Muscle of leg (tissue), 16 donors: ENCODE data around the gene ADAMTS5. TPM values are rescaled to one million over a fixed set of nuclear protein-coding genes. Genes with fewer than 3 reads are reported as not detected.
A peak's percentile ranks its signal among the peaks of the same experiment; 100 is the strongest.

Source experiments
- DNase-seq: peaks from one replicate; pipeline ENCODE4 v3.0.0; 2013
- H3K27ac ChIP-seq: one replicate; pipeline ENCODE4 v1.5.1; 2013; ENCODE audit warnings: mild to moderate bottlenecking, low read length, control low read depth
- H3K27me3 ChIP-seq: one replicate; pipeline ENCODE4 v1.6.1; 2013; ENCODE audit warnings: low read length; ENCODE audit not compliant: control insufficient read depth, insufficient read depth
- H3K36me3 ChIP-seq: one replicate; pipeline ENCODE4 v1.6.1; 2013; ENCODE audit warnings: low read length; ENCODE audit not compliant: control insufficient read depth, insufficient read depth
- H3K4me1 ChIP-seq: one replicate; pipeline ENCODE4 v1.6.1; 2013; ENCODE audit warnings: low read length; ENCODE audit not compliant: control insufficient read depth, insufficient read depth
- H3K4me3 ChIP-seq: one replicate; pipeline ENCODE4 v1.5.1; 2013; ENCODE audit warnings: low read length, control low read depth
- H3K9me3 ChIP-seq: replicated peaks from 2 replicates; pipeline ENCODE4 v1.6.1; 2013; ENCODE audit warnings: low read depth, low read length; ENCODE audit not compliant: control insufficient read depth
- WGBS: methylation state at CpG from one replicate; pipeline ENCODE4 v1.1.5; 2013; ENCODE audit warnings: missing lambda C conversion rate; ENCODE audit not compliant: insufficient coverage; 5-methylcytosine and 5-hydroxymethylcytosine counted together
- long read RNA-seq, 11 donors: transcript quantifications; one replicate each; lab custom pipeline, GENCODE V29; 2026
- polyA plus RNA-seq, 8 donors: library from polyadenylated mRNA; unstranded; fragments of 120-200 nt; gene quantifications; one replicate each; pipeline versions ENCODE4 v1.2.1 to v1.2.3, GENCODE V29; 2013; ENCODE audit warnings: inconsistent platforms in 1 of 8, low replicate concordance in 1 of 8; ENCODE audit not compliant: insufficient read length in 8 of 8, insufficient read depth in 1 of 8
- total RNA-seq: library from RNA; stranded (reverse); fragments of 120-200 nt; gene quantifications from one replicate; pipeline ENCODE4 v1.2.4, GENCODE V29; 2013

Gene ADAMTS5
- total RNA-seq (13.0 TPM), polyA plus RNA-seq (10 to 100 TPM in 6 of 8 donors, 1 to 10 TPM in 2; 9.4 to 21.3 (median 13.4) TPM)
- long read RNA-seq, donor 1, full-length matches to known transcripts, result 1 of 1 reads
- long read RNA-seq, donor 1, partial matches to known transcripts, result 0 of 1 reads
- long read RNA-seq, donor 1, other reads (novel, unspliced or antisense), result 0 of 1 reads
- long read RNA-seq, donor 2, result 0 reads
- long read RNA-seq, donor 3, full-length matches to known transcripts, result 2 of 2 reads
- long read RNA-seq, donor 3, partial matches to known transcripts, result 0 of 2 reads
- long read RNA-seq, donor 3, other reads (novel, unspliced or antisense), result 0 of 2 reads
- long read RNA-seq, donor 4, full-length matches to known transcripts, result 2 of 2 reads
- long read RNA-seq, donor 4, partial matches to known transcripts, result 0 of 2 reads
- long read RNA-seq, donor 4, other reads (novel, unspliced or antisense), result 0 of 2 reads
- long read RNA-seq, donor 5, full-length matches to known transcripts, result 1 of 1 reads
- long read RNA-seq, donor 5, partial matches to known transcripts, result 0 of 1 reads
- long read RNA-seq, donor 5, other reads (novel, unspliced or antisense), result 0 of 1 reads
- long read RNA-seq, donor 6, full-length matches to known transcripts, result 1 of 7 reads
- long read RNA-seq, donor 6, partial matches to known transcripts, result 6 of 7 reads
- long read RNA-seq, donor 6, other reads (novel, unspliced or antisense), result 0 of 7 reads
- long read RNA-seq, donor 7, full-length matches to known transcripts, result 2 of 2 reads
- long read RNA-seq, donor 7, partial matches to known transcripts, result 0 of 2 reads
- long read RNA-seq, donor 7, other reads (novel, unspliced or antisense), result 0 of 2 reads
- long read RNA-seq, donor 8, full-length matches to known transcripts, result 3 of 8 reads
- long read RNA-seq, donor 8, partial matches to known transcripts, result 5 of 8 reads
- long read RNA-seq, donor 8, other reads (novel, unspliced or antisense), result 0 of 8 reads
- long read RNA-seq, donor 9, full-length matches to known transcripts, result 1 of 1 reads
- long read RNA-seq, donor 9, partial matches to known transcripts, result 0 of 1 reads
- long read RNA-seq, donor 9, other reads (novel, unspliced or antisense), result 0 of 1 reads
- long read RNA-seq, donor 10, full-length matches to known transcripts, result 4 of 4 reads
- long read RNA-seq, donor 10, partial matches to known transcripts, result 0 of 4 reads
- long read RNA-seq, donor 10, other reads (novel, unspliced or antisense), result 0 of 4 reads
- long read RNA-seq, donor 11, full-length matches to known transcripts, result 2 of 2 reads
- long read RNA-seq, donor 11, partial matches to known transcripts, result 0 of 2 reads
- long read RNA-seq, donor 11, other reads (novel, unspliced or antisense), result 0 of 2 reads

DNA sequence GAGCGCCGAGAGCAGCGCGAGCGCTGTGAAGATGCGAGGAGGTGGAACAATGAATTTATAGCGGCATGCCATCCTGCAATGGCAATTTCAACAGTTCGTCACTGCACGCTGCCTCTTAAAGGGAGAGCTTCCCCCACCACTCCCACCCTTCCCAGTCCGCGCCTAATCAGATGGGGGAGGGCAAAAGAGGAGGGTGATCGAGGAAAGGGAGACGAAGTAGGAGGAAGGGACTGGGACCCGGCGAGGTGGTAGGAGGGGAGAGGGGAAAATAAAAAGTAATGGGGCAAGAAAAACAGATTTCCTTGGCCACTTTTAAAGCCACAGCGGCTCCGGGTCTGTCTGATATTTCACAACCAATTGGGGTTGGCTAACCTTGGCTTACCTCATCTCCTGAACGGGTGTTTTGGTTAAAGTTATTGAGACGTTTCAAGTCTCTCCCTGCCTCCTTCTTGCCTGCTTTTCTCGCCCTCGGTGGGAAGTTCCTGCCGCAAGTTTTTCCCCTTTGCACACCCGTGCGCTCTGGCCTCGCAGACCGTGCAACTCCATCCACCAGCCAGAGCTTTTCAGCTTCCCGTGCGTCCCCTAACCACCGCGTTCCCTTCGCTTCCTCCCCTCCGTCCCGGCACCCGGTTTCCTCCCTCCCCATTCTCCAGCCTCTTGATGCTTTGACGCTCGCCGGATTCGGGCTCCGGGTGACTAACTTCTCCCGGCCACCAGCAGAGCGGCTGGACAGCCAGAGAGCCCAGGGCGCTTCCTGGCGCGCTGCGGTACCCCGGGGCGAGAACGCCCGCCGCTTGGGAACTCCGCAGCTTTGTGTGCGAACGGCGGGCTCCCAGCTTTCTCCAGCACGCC lies at the start of gene ADAMTS5:
TSS of gene ADAMTS5 (minus strand) at position 27 of the 852 bp plus-strand sequence. CDS start 697 bp downstream, outside the sequence.
- Histone ChIP-seq H3K36me3 (no peaks in the 10 kb centered on the region), H3K4me3 (peak within 1 kb of the TSS; percentile 89), H3K9me3 (no peaks in the 10 kb centered on the region), H3K4me1 (peaks cover 8% of the 10 kb centered on the region), H3K27ac (peak within 1 kb of the TSS; percentile 96), H3K27me3 (peaks cover 20% of the 10 kb centered on the region)
- DNase-seq, result peak; percentile 93
- under 1% methylated on average over 42 of the region's 55 CpGs for WGBS

DNA sequence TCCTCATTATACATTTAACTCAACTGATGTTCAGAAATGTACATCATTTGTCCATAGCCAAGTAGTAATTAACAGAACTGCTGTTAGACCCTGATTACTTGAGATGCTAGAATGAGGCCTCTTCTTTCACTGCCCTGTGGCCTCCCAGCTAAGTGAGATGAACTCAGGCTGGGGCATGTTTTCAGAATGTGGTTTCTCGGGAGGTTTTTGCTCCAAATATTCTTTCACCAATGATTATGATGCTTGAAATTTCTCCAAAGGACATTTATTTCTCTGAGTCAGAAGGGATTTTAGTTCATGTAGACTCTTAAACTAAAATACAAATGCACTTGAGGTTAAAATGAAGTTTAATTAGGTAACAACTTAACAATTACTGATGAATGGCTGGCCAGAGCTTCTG lies 34.6 kb upstream of the ADAMTS5 start:
- no peak overlapping the region for H3K27ac ChIP-seq
- H3K4me3 ChIP-seq, result no peak overlapping the region
- H3K27me3 ChIP-seq, result no peaks in the 10 kb centered on the region
- WGBS, result no CpG with 5 or more reads among the region's 1 CpG
- H3K36me3 ChIP-seq, result no peaks in the 10 kb centered on the region
- no peaks in the 10 kb centered on the region for H3K9me3 ChIP-seq
- DNase-seq, result no peak
- H3K4me1 ChIP-seq, result no peaks in the 10 kb centered on the region

DNA sequence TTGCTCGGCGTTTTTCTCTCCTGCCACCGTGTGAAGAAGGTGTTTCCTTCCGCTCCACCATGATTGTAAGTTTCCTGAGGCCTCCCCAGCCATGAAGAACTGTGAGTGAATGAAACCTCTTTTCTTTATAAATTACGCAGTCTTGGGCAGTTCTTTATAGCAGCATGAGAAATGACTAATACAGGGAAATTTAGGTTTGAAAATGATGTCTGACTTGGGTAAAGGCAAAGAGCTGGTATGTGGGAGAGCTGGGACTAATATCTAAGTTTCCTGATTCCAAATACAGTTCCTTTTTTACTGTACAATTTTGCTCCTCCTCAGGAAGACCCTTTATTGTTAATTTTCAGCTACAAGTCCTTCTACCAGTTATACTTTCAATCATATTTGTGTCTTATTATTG lies 16.7 kb upstream of the ADAMTS5 start:
- Histone ChIP-seq H3K27ac (no peak overlapping the region), H3K4me3 (no peak overlapping the region), H3K9me3 (no peaks in the 10 kb centered on the region), H3K27me3 (no peaks in the 10 kb centered on the region), H3K4me1 (no peaks in the 10 kb centered on the region), H3K36me3 (no peaks in the 10 kb centered on the region)
- DNase-seq, result no peak
- WGBS, result 100% methylated on average over 1 of the region's 5 CpGs

DNA sequence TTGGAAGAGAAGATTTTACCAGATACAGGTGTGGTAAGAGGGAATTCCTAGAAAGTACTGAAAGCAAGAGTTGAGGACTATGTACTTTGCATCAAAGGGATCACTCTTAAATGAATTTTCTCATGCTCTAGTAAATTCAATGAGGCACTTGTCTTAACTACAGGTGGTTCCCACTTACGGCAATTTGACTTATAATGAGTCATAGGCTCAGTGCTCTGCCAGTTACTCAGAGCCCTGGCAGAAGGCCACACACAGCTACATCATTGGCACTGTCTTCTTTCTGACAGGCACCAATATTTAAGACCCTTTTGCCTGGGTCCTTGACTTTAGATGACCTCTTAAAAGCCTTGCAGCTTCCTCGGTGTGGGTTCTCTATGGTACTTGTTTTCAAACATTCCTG lies 15.9 kb upstream of the ADAMTS5 start:
- 100% methylated on average over 1 of the region's 2 CpGs for WGBS
- Histone ChIP-seq H3K27me3 (no peaks in the 10 kb centered on the region), H3K27ac (no peak overlapping the region), H3K4me1 (no peaks in the 10 kb centered on the region), H3K4me3 (no peak overlapping the region), H3K36me3 (no peaks in the 10 kb centered on the region), H3K9me3 (no peaks in the 10 kb centered on the region)
- no peak for DNase-seq

DNA sequence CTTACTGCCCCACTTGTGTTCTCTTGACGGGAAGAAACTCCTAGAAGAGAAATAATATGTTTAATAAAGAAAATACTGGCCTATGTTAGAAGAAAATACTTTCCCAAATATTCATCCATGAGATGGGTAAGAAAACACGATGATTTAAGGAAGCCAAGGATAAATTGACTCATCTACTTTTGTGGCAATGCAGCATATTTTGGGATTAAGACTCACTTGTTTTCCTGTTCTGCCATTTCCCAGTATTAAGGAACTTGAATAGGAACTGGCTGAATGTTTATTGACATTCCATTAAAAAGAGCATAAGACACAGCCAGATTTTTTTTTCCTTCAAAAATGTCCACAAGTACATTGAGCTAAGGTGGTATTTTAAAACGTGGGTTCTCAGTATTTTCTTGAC lies 10.9 kb upstream of the ADAMTS5 start:
- Histone ChIP-seq H3K36me3 (no peaks in the 10 kb centered on the region), H3K9me3 (no peaks in the 10 kb centered on the region), H3K4me3 (no peak overlapping the region), H3K27me3 (no peaks in the 10 kb centered on the region), H3K4me1 (no peaks in the 10 kb centered on the region), H3K27ac (no peak overlapping the region)
- WGBS, result no CpG with 5 or more reads among the region's 3 CpGs
- DNase-seq, result no peak

DNA sequence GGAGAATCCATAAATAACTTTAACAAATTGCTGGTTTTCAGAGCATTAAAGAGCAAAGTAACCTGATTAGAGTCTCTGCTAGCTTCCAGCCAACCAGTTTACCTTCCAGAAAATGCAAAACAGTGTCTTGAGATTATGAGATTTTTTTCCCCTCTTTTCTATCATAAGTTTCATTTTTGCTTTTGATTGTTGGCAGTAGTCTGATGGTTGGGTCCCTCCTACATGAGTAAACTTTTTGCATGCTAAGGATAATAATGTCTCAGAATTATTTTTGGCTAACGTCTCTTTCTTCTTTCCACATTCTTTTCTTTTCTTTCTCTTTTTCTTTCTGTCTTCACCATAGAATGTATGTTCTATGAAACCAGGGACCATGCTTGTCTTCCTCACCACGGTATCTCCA lies 6.3 kb upstream of the ADAMTS5 start:
- Histone ChIP-seq H3K9me3 (no peaks in the 10 kb centered on the region), H3K27me3 (peaks cover 5% of the 10 kb centered on the region), H3K4me3 (no peak overlapping the region), H3K36me3 (peaks cover 2% of the 10 kb centered on the region), H3K4me1 (no peaks in the 10 kb centered on the region), H3K27ac (no peak overlapping the region)
- no CpG with 5 or more reads among the region's 2 CpGs for WGBS
- no peak for DNase-seq

DNA sequence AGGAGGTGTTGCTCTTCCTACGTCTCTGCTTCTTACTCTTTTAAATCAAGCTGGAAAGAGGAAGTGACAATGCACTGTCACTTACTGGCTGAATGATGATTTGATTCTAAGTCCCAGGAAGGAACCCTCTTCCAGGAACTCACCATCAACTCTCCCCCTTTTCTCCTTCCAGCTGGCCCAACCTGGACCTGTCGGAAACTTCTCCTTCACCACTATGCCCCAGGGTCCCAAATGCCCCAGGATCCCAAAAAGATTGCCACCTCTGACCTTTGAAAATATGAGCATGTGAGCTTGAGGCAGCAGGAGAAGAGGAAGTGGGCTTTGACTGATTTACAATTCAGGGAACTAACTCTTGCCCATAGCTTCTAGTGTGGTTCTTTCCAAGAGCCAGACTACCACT lies 5.3 kb upstream of the ADAMTS5 start:
- no peak for DNase-seq
- peaks cover 2% of the 10 kb centered on the region for H3K36me3 ChIP-seq
- H3K27ac ChIP-seq, result no peak overlapping the region
- H3K27me3 ChIP-seq, result peaks cover 8% of the 10 kb centered on the region
- H3K4me3 ChIP-seq, result no peak overlapping the region
- WGBS, result no CpG with 5 or more reads among the region's 2 CpGs
- no peaks in the 10 kb centered on the region for H3K4me1 ChIP-seq
- no peaks in the 10 kb centered on the region for H3K9me3 ChIP-seq

DNA sequence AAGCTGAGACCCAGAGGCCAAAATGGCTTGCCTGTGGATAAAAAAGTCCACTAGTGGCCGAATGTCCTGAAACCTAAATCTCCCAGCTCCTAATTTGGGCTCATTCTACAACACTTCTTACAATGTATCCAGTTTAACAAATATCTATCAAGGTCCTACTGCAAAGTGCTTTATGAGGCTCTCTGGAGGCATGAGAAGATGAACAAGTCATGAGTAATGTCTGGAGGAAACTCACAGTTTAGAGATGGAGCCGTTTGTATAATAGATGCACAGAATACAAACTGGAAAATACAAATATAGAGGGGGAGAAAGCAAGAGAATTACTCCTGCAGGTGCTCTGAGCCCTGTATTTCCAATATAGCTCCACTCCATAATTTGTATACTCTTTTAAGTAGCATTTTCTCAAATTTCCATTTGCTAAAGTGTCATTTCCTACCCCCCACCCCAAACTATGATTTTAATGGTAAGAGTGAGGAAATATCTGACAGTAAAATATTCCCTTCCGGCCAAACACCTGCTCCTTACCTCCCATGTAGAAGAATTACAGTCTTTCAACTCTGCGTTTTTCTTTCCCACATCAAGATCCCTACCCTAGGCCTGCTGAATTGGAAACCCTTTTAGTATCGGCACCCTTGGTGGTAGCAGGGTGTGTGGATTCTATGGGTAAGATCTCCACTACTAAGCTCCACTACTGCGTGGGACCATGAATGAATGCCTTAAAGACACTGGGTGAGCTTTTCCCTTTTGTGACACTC lies 3.3 kb upstream of the ADAMTS5 start:
- Histone ChIP-seq H3K36me3 (peaks cover 2% of the 10 kb centered on the region), H3K27me3 (peaks cover 16% of the 10 kb centered on the region), H3K4me3 (no peak overlapping the region), H3K4me1 (no peaks in the 10 kb centered on the region), H3K27ac (no peak overlapping the region), H3K9me3 (no peaks in the 10 kb centered on the region)
- WGBS, result no CpG with 5 or more reads among the region's 6 CpGs
- no peak for DNase-seq
